Endothelial cell of umbilical vein (primary cell): ENCODE data around the gene RIPOR1.

Source experiments
- EZH2 ChIP-seq: IDR thresholded peaks from 2 replicates; pipeline ENCODE4 v1.6.1; 2012; ENCODE audit warnings: borderline replicate concordance, low read depth, mild to moderate bottlenecking, moderate library complexity, low read length, inconsistent platforms; ENCODE audit not compliant: severe bottlenecking
- POLR2A ChIP-seq: IDR thresholded peaks from 2 replicates; pipeline ENCODE4 v1.6.1; 2012; ENCODE audit warnings: low read depth, mild to moderate bottlenecking, control low read depth, low read length
- POLR2AphosphoS5 ChIP-seq: IDR thresholded peaks from 2 replicates; pipeline ENCODE4 v1.6.1; 2012; ENCODE audit warnings: low read depth, mild to moderate bottlenecking, control low read depth, low read length, moderate library complexity; ENCODE audit not compliant: insufficient read depth
- TF ChIP-seq, protein P1 (sequence below), 2 donors: IDR thresholded peaks; 1 replicate in 1 of 2; 2 replicates in 1 of 2; pipeline ENCODE4 v1.5.1; 2011; ENCODE audit warnings: low read length in 2 of 2, mild to moderate bottlenecking in 2 of 2, moderate library complexity in 2 of 2, control low read depth in 1 of 2, inconsistent platforms in 1 of 2, low read depth in 1 of 2; ENCODE audit not compliant: insufficient read depth in 1 of 2; ENCODE audit errors: extremely low read depth in 1 of 2

- TF ChIP-seq, protein P1, sequence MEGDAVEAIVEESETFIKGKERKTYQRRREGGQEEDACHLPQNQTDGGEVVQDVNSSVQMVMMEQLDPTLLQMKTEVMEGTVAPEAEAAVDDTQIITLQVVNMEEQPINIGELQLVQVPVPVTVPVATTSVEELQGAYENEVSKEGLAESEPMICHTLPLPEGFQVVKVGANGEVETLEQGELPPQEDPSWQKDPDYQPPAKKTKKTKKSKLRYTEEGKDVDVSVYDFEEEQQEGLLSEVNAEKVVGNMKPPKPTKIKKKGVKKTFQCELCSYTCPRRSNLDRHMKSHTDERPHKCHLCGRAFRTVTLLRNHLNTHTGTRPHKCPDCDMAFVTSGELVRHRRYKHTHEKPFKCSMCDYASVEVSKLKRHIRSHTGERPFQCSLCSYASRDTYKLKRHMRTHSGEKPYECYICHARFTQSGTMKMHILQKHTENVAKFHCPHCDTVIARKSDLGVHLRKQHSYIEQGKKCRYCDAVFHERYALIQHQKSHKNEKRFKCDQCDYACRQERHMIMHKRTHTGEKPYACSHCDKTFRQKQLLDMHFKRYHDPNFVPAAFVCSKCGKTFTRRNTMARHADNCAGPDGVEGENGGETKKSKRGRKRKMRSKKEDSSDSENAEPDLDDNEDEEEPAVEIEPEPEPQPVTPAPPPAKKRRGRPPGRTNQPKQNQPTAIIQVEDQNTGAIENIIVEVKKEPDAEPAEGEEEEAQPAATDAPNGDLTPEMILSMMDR (IDR thresholded peaks at IDR 0.05; ENCODE audit: extremely low read depth in 1 of 2, insufficient read depth in 1 of 2, low read depth in 1 of 2, low read length in 2 of 2): no peak
- TF ChIP-seq POLR2AphosphoS5: no peak
- TF ChIP-seq POLR2A: no peak
- TF ChIP-seq EZH2: no peak
These were observed 42.8 kb downstream of the RIPOR1 start for GRCh38 chr16:67571464-67571863.
